Measurements from ENCODE around the gene PDLIM3. TPM values are rescaled to one million over a fixed set of nuclear protein-coding genes. Genes with fewer than 3 reads are reported as not detected.
"Not testable (repeated sequence)": the region's sequence is repeated elsewhere in the genome, so short reads cannot be mapped to it uniquely, and the experiment has no call there.

The PDLIM3 gene
- total RNA-seq, 5 donors from 2014 or later (not counting 1 experiment from before 2014, with no cell fraction given) = 0.23 to 0.63 (median 0.63) TPM; not detected in 2

DNA sequence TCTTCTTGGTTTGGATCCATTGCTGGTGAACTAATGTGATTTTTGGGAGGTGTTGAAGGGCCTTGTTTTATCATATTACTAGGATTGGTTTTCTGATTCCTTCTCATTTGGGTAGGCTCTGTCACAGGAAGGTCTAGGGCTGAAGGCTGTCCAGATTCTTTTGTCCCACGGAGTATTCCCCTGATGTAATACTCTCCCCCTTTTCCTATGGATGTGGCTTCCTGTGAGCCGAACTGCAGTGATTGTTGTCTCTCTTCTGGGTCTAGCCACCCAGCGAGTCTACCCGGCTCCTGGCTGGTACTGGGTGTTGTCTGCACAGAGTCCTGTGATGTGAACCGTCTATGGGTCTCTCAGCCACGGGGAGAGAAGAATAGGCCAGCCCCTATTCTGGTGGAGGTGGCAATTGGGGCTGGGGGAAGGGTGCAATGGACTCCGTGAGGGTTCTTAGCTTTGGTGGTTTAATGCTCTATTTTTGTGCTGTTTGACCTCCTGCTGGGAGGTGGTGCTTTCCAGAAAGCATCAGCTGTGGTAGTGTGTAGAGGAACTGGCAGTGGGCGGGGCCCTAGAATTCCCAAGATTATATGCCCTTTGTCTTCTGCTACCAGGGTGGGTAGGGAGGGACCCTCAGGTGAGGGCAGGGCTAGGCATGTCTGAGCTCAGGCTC lies 24.1 kb upstream of the PDLIM3 start:
- CTCF ChIA-PET, H3K36me3 Mint-ChIP-seq: not testable (repeated sequence)

GRCh38 chr4:185554365-185555126 lies 19.2 kb upstream of the PDLIM3 start:
- ChIA-PET POLR2A (no interaction called here), CTCF (interaction anchor here in 1 of 2 donors (0.6 kb wide), 1 partner anchor 24 kb away, joined by 3 read pairs; no protein-coding TSS in a partner anchor)
- no peak overlapping the region for H3K4me3 Mint-ChIP-seq
- Histone ChIP-seq H3K9me3 (no peaks in the 10 kb centered on the region), H3K4me3 (ENCODE audit: control insufficient read depth in 1 of 2, extremely low read depth in 1 of 2, low read length in 1 of 2) (no peak overlapping the region), H3K27me3 (replicated peaks in 1 of 2; ENCODE audit: control insufficient read depth in 2 of 2, extremely low read depth in 1 of 2, insufficient read depth in 2 of 2, low read length in 1 of 2) (peaks cover 3 to 6% of the 10 kb centered on the region in 2 experiments), H3K36me3 (ENCODE audit: control insufficient read depth in 2 of 2, extremely low read depth in 1 of 2, insufficient read depth in 1 of 2, low read length in 1 of 2) (no peaks in the 10 kb centered on the region), H3K4me1 (ENCODE audit: control insufficient read depth in 1 of 2, extremely low read depth in 1 of 2, insufficient read depth in 2 of 2, low read length in 2 of 2) (no peaks in the 10 kb centered on the region), H3K27ac (ENCODE audit: low read length) (no peak overlapping the region)
- WGBS (ENCODE audit: insufficient coverage) = no CpG with 5 or more reads among the region's 4 CpGs
- H3K9me3 Mint-ChIP-seq = no peaks in the 10 kb centered on the region
- H3K36me3 Mint-ChIP-seq = no peaks in the 10 kb centered on the region
- H3K27me3 Mint-ChIP-seq = peaks cover 21 to 26% of the 10 kb centered on the region in 2 donors
- ATAC-seq (replicated peaks in 1 of 4) = no peak
- no peak for DNase-seq
- H3K27ac Mint-ChIP-seq = no peak overlapping the region
- no peaks in the 10 kb centered on the region for H3K4me1 Mint-ChIP-seq

More for the DNA sequence above, 24.1 kb upstream of the PDLIM3 start:
- H3K9me3 Mint-ChIP-seq; DNase-seq; H3K36me3 ChIP-seq (ENCODE audit: control insufficient read depth in 2 of 2, extremely low read depth in 1 of 2, insufficient read depth in 1 of 2, low read length in 1 of 2); ATAC-seq (replicated peaks in 1 of 4); H3K27ac ChIP-seq (ENCODE audit: low read length); H3K9me3 ChIP-seq; POLR2A ChIA-PET; H3K4me3 Mint-ChIP-seq; H3K4me1 Mint-ChIP-seq; H3K4me1 ChIP-seq (ENCODE audit: control insufficient read depth in 1 of 2, extremely low read depth in 1 of 2, insufficient read depth in 2 of 2, low read length in 2 of 2); H3K27me3 ChIP-seq (replicated peaks in 1 of 2; ENCODE audit: control insufficient read depth in 2 of 2, extremely low read depth in 1 of 2, insufficient read depth in 2 of 2, low read length in 1 of 2); H3K4me3 ChIP-seq (ENCODE audit: control insufficient read depth in 1 of 2, extremely low read depth in 1 of 2, low read length in 1 of 2); H3K27ac Mint-ChIP-seq: not testable (repeated sequence)
- WGBS (ENCODE audit: insufficient coverage) = 74% methylated on average over 6 of the region's 8 CpGs
- peaks cover 29 to 37% of the 10 kb centered on the region in 2 donors for H3K27me3 Mint-ChIP-seq

- H3K4me3 Mint-ChIP-seq = no peak overlapping the region
- no peaks in the 10 kb centered on the region for H3K9me3 ChIP-seq
- no peaks in the 10 kb centered on the region for H3K36me3 Mint-ChIP-seq
- H3K9me3 Mint-ChIP-seq = no peaks in the 10 kb centered on the region
- 90% methylated on average over 2 of the region's 2 CpGs for WGBS (ENCODE audit: insufficient coverage)
- DNase-seq (no peak), ATAC-seq (replicated peaks in 1 of 4) (no peak)
- H3K27me3 Mint-ChIP-seq = peaks cover 7 to 8% of the 10 kb centered on the region in 2 donors
- H3K27ac ChIP-seq (ENCODE audit: low read length) = no peak overlapping the region
- H3K4me1 ChIP-seq (ENCODE audit: control insufficient read depth in 1 of 2, extremely low read depth in 1 of 2, insufficient read depth in 2 of 2, low read length in 2 of 2) = no peaks in the 10 kb centered on the region
- CTCF ChIA-PET = no interaction called here
- H3K4me3 ChIP-seq (ENCODE audit: control insufficient read depth in 1 of 2, extremely low read depth in 1 of 2, low read length in 1 of 2) = no peak overlapping the region
- H3K36me3 ChIP-seq (ENCODE audit: control insufficient read depth in 2 of 2, extremely low read depth in 1 of 2, insufficient read depth in 1 of 2, low read length in 1 of 2) = no peaks in the 10 kb centered on the region
- H3K27me3 ChIP-seq (replicated peaks in 1 of 2; ENCODE audit: control insufficient read depth in 2 of 2, extremely low read depth in 1 of 2, insufficient read depth in 2 of 2, low read length in 1 of 2) = peaks cover 3 to 6% of the 10 kb centered on the region in 2 experiments
- no peaks in the 10 kb centered on the region for H3K4me1 Mint-ChIP-seq
- POLR2A ChIA-PET = no interaction called here
- no peak overlapping the region for H3K27ac Mint-ChIP-seq
These were observed 16.9 kb upstream of the PDLIM3 start for GRCh38 chr4:185552254-185552653.

DNA sequence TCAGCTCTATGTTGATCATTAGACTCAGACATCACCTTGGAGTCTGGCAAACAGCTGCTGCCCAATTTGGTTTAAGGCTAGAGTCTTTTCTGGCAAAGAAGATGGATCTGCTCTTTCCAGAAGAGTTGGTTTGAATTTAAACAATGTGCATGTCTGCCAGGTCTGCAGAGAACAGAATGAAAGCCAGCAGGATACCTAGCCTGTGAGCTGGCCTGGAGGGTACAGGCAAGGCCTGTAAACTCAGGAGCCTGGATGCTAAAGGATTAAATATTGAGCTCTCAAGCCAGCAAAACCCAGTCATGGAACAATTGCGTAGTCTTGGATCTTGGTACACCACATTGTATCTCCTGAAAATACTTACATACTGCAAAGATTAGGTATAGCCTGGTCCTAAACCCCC lies 15.6 kb upstream of the PDLIM3 start:
- Histone ChIP-seq H3K27me3 (replicated peaks in 1 of 2; ENCODE audit: control insufficient read depth in 2 of 2, extremely low read depth in 1 of 2, insufficient read depth in 2 of 2, low read length in 1 of 2) (peaks cover 3 to 6% of the 10 kb centered on the region in 2 experiments), H3K36me3 (ENCODE audit: control insufficient read depth in 2 of 2, extremely low read depth in 1 of 2, insufficient read depth in 1 of 2, low read length in 1 of 2) (no peaks in the 10 kb centered on the region), H3K9me3 (no peaks in the 10 kb centered on the region), H3K27ac (ENCODE audit: low read length) (no peak overlapping the region), H3K4me3 (ENCODE audit: control insufficient read depth in 1 of 2, extremely low read depth in 1 of 2, low read length in 1 of 2) (no peak overlapping the region), H3K4me1 (ENCODE audit: control insufficient read depth in 1 of 2, extremely low read depth in 1 of 2, insufficient read depth in 2 of 2, low read length in 2 of 2) (no peaks in the 10 kb centered on the region)
- Mint-ChIP-seq H3K36me3 (no peaks in the 10 kb centered on the region), H3K27me3 (peaks cover 2 to 7% of the 10 kb centered on the region in 2 donors), H3K27ac (no peak overlapping the region), H3K9me3 (no peaks in the 10 kb centered on the region), H3K4me1 (no peaks in the 10 kb centered on the region), H3K4me3 (no peak overlapping the region)
- no CpG with 5 or more reads among the region's 1 CpG for WGBS (ENCODE audit: insufficient coverage)
- no peak for DNase-seq
- ChIA-PET CTCF (no interaction called here), POLR2A (no interaction called here)
- ATAC-seq (replicated peaks in 1 of 4) = no peak

- POLR2A ChIA-PET = no interaction called here
- CTCF ChIA-PET = no interaction called here
- H3K4me3 Mint-ChIP-seq = no peak overlapping the region
- H3K27me3 ChIP-seq (replicated peaks in 1 of 2; ENCODE audit: control insufficient read depth in 2 of 2, extremely low read depth in 1 of 2, insufficient read depth in 2 of 2, low read length in 1 of 2) = peaks cover 0 to 3% of the 10 kb centered on the region in 2 experiments
- DNase-seq = no peak
- no peaks in the 10 kb centered on the region for H3K4me1 ChIP-seq (ENCODE audit: control insufficient read depth in 1 of 2, extremely low read depth in 1 of 2, insufficient read depth in 2 of 2, low read length in 2 of 2)
- H3K27me3 Mint-ChIP-seq = peaks cover 0 to 4% of the 10 kb centered on the region in 2 donors
- 100% methylated on average over 1 of the region's 2 CpGs for WGBS (ENCODE audit: insufficient coverage)
- H3K4me1 Mint-ChIP-seq = no peaks in the 10 kb centered on the region
- H3K4me3 ChIP-seq (ENCODE audit: control insufficient read depth in 1 of 2, extremely low read depth in 1 of 2, low read length in 1 of 2) = no peak overlapping the region
- no peak overlapping the region for H3K27ac ChIP-seq (ENCODE audit: low read length)
- H3K9me3 ChIP-seq = no peaks in the 10 kb centered on the region
- no peaks in the 10 kb centered on the region for H3K9me3 Mint-ChIP-seq
- no peak overlapping the region for H3K27ac Mint-ChIP-seq
- H3K36me3 Mint-ChIP-seq = no peaks in the 10 kb centered on the region
- no peak for ATAC-seq (replicated peaks in 1 of 4)
- no peaks in the 10 kb centered on the region for H3K36me3 ChIP-seq (ENCODE audit: control insufficient read depth in 2 of 2, extremely low read depth in 1 of 2, insufficient read depth in 1 of 2, low read length in 1 of 2)
These were observed 13.9 kb upstream of the PDLIM3 start for GRCh38 chr4:185549095-185549639.

GRCh38 chr4:185548587-185548986 lies 13.3 kb upstream of the PDLIM3 start:
- H3K27ac Mint-ChIP-seq = no peak overlapping the region
- Histone ChIP-seq H3K36me3 (ENCODE audit: control insufficient read depth in 2 of 2, extremely low read depth in 1 of 2, insufficient read depth in 1 of 2, low read length in 1 of 2) (no peaks in the 10 kb centered on the region), H3K9me3 (no peaks in the 10 kb centered on the region), H3K4me3 (ENCODE audit: control insufficient read depth in 1 of 2, extremely low read depth in 1 of 2, low read length in 1 of 2) (no peak overlapping the region), H3K27me3 (replicated peaks in 1 of 2; ENCODE audit: control insufficient read depth in 2 of 2, extremely low read depth in 1 of 2, insufficient read depth in 2 of 2, low read length in 1 of 2) (peaks cover 0 to 1% of the 10 kb centered on the region in 2 experiments), H3K27ac (ENCODE audit: low read length) (no peak overlapping the region), H3K4me1 (ENCODE audit: control insufficient read depth in 1 of 2, extremely low read depth in 1 of 2, insufficient read depth in 2 of 2, low read length in 2 of 2) (no peaks in the 10 kb centered on the region)
- no peak overlapping the region for H3K4me3 Mint-ChIP-seq
- ChIA-PET POLR2A (no interaction called here), CTCF (no interaction called here)
- DNase-seq = no peak
- 100% methylated on average over 1 of the region's 1 CpG for WGBS (ENCODE audit: insufficient coverage)
- no peaks in the 10 kb centered on the region for H3K36me3 Mint-ChIP-seq
- ATAC-seq (replicated peaks in 1 of 4) = no peak
- no peaks in the 10 kb centered on the region for H3K9me3 Mint-ChIP-seq
- no peaks in the 10 kb centered on the region for H3K4me1 Mint-ChIP-seq
- peaks cover 0 to 4% of the 10 kb centered on the region in 2 donors for H3K27me3 Mint-ChIP-seq

Data from T-cell (primary cell).